H9 (cell line): ENCODE data around the gene AIF1. TPM values are rescaled to one million over a fixed set of nuclear protein-coding genes. Genes with fewer than 3 reads are reported as not detected.

Source experiments
- DNase-seq: peaks from one replicate; pipeline ENCODE4 v3.0.0-alpha.2; 2017
- H2AFZ ChIP-seq: one replicate; pipeline ENCODE4 v1.6.1; 2013; ENCODE audit warnings: mild to moderate bottlenecking, low read length, control low read depth, moderate library complexity
- H2AK5ac ChIP-seq: 2 replicates; pipeline ENCODE4 v1.6.1; 2013; ENCODE audit warnings: low read length, control low read depth, mixed read lengths; ENCODE audit not compliant: insufficient read length
- H2BK120ac ChIP-seq: one replicate; pipeline ENCODE4 v1.6.1; 2013; ENCODE audit warnings: low read depth, mild to moderate bottlenecking, low read length, control low read depth, inconsistent platforms; ENCODE audit not compliant: poor library complexity, severe bottlenecking
- H2BK12ac ChIP-seq: 2 replicates; pipeline ENCODE4 v1.6.1; 2013; ENCODE audit warnings: low read length, control low read depth, mixed read lengths, low read depth; ENCODE audit not compliant: insufficient read length
- H2BK15ac ChIP-seq: 2 replicates; pipeline ENCODE4 v1.6.1; 2013; ENCODE audit warnings: low read depth, low read length, control low read depth
- H2BK20ac ChIP-seq: one replicate; pipeline ENCODE4 v1.6.1; 2013; ENCODE audit warnings: low read depth, mild to moderate bottlenecking, low read length, control low read depth, inconsistent platforms; ENCODE audit not compliant: poor library complexity, severe bottlenecking
- H2BK5ac ChIP-seq: 2 replicates; pipeline ENCODE4 v1.6.1; 2013; ENCODE audit warnings: low read length, control low read depth, mixed read lengths; ENCODE audit not compliant: insufficient read length
- H3K14ac ChIP-seq: 2 replicates; pipeline ENCODE4 v1.6.1; 2013; ENCODE audit warnings: low read length, control low read depth; ENCODE audit not compliant: insufficient read depth
- H3K18ac ChIP-seq: 2 replicates; pipeline ENCODE4 v1.6.1; 2013; ENCODE audit warnings: low read depth, mild to moderate bottlenecking, mixed read lengths, low read length, control low read depth; ENCODE audit not compliant: insufficient read length
- H3K23ac ChIP-seq: 2 replicates; pipeline ENCODE4 v1.6.1; 2013; ENCODE audit warnings: low read length, control low read depth, mixed read lengths, low read depth; ENCODE audit not compliant: insufficient read length
- H3K23me2 ChIP-seq: 2 replicates; pipeline ENCODE4 v1.6.1; 2013; ENCODE audit warnings: low read depth, mild to moderate bottlenecking, mixed read lengths, low read length, control low read depth; ENCODE audit not compliant: insufficient read length, poor library complexity, severe bottlenecking
- H3K27ac ChIP-seq: 2 replicates; pipeline ENCODE4 v1.5.1; 2013; ENCODE audit warnings: low read length, control low read depth, mixed read lengths, low read depth; ENCODE audit not compliant: insufficient read length
- H3K27me3 ChIP-seq: 2 replicates; pipeline ENCODE4 v1.6.1; 2013; ENCODE audit warnings: low read length, control low read depth, inconsistent platforms; ENCODE audit not compliant: insufficient read depth
- H3K4ac ChIP-seq: 2 replicates; pipeline ENCODE4 v1.6.1; 2013; ENCODE audit warnings: low read depth, mild to moderate bottlenecking, control low read depth, inconsistent platforms, low read length, moderate library complexity
- H3K4me1 ChIP-seq: 2 replicates; pipeline ENCODE4 v1.6.1; 2013; ENCODE audit warnings: low read length, control low read depth, inconsistent platforms; ENCODE audit not compliant: insufficient read depth
- H3K4me2 ChIP-seq: 2 replicates; pipeline ENCODE4 v1.6.1; 2013; ENCODE audit warnings: low read length, control low read depth, mixed read lengths; ENCODE audit not compliant: insufficient read length, insufficient read depth
- H3K56ac ChIP-seq: 2 replicates; pipeline ENCODE4 v1.6.1; 2013; ENCODE audit warnings: low read depth, mild to moderate bottlenecking, mixed read lengths, low read length, control low read depth; ENCODE audit not compliant: insufficient read length
- H3K79me1 ChIP-seq: 2 replicates; pipeline ENCODE4 v1.6.1; 2013; ENCODE audit warnings: low read depth, mild to moderate bottlenecking, moderate library complexity, low read length, control low read depth, inconsistent platforms; ENCODE audit not compliant: insufficient read depth, poor library complexity, severe bottlenecking
- H3K79me2 ChIP-seq: 2 replicates; pipeline ENCODE4 v1.6.1; 2013; ENCODE audit warnings: low read length, control low read depth, inconsistent platforms; ENCODE audit not compliant: insufficient read depth
- H3K9ac ChIP-seq: 2 replicates; pipeline ENCODE4 v1.6.1; 2013; ENCODE audit warnings: low read length, control low read depth, mixed read lengths; ENCODE audit not compliant: insufficient read length; ENCODE audit errors: extremely low read depth
- H3K9me3 ChIP-seq: one replicate; pipeline ENCODE4 v1.6.1; 2013; ENCODE audit warnings: low read depth, low read length, inconsistent platforms; ENCODE audit not compliant: control insufficient read depth
- H3T11ph ChIP-seq: one replicate; pipeline ENCODE4 v1.6.1; 2013; ENCODE audit warnings: mild to moderate bottlenecking, low read length, control low read depth, inconsistent platforms
- H4K20me1 ChIP-seq: one replicate; pipeline ENCODE4 v1.6.1; 2013; ENCODE audit not compliant: control insufficient read depth, insufficient read length, insufficient read depth
- H4K5ac ChIP-seq: 2 replicates; pipeline ENCODE4 v1.6.1; 2013; ENCODE audit warnings: low read depth, mild to moderate bottlenecking, mixed read lengths, low read length, control low read depth; ENCODE audit not compliant: insufficient read length
- H4K8ac ChIP-seq: replicated peaks from 2 replicates; pipeline ENCODE4 v1.6.1; 2013; ENCODE audit warnings: low read length, control low read depth, mixed read lengths, low read depth; ENCODE audit not compliant: insufficient read length
- H4K91ac ChIP-seq: 2 replicates; pipeline ENCODE4 v1.6.1; 2013; ENCODE audit warnings: low read depth, mild to moderate bottlenecking, moderate library complexity, mixed read lengths, low read length, control low read depth; ENCODE audit not compliant: insufficient read length
- H3K27ac Mint-ChIP-seq, 3 experiments: 2 replicates in 2 of 3; 3 replicates in 1 of 3; pipeline ENCODE4 v1.8.0; 2020 to 2021; ENCODE audit warnings: mixed read lengths in 3 of 3, mild to moderate bottlenecking in 1 of 3, moderate library complexity in 1 of 3
- H3K27me3 Mint-ChIP-seq: 2 replicates; pipeline ENCODE4 v1.8.0; 2021; ENCODE audit warnings: low read depth, mild to moderate bottlenecking, moderate library complexity, mixed read lengths
- H3K36me3 Mint-ChIP-seq, 3 experiments: 2 replicates in 2 of 3; 3 replicates in 1 of 3; pipeline ENCODE4 v1.8.0; 2020 to 2021; ENCODE audit warnings: low read depth in 3 of 3, mixed read lengths in 3 of 3; ENCODE audit not compliant: insufficient read depth in 1 of 3
- H3K4me1 Mint-ChIP-seq, 2 experiments: 2 replicates each; pipeline ENCODE4 v1.8.0; 2020; ENCODE audit warnings: mixed read lengths in 2 of 2
- H3K4me3 Mint-ChIP-seq, 2 experiments: 2 replicates in 1 of 2; 3 replicates in 1 of 2; pipeline ENCODE4 v1.8.0; 2020 to 2021; ENCODE audit warnings: mild to moderate bottlenecking in 2 of 2, mixed read lengths in 2 of 2, moderate library complexity in 1 of 2
- H3K9me3 Mint-ChIP-seq, 2 experiments: 2 replicates in 1 of 2; 3 replicates in 1 of 2; pipeline ENCODE4 v1.8.0; 2020; ENCODE audit warnings: mild to moderate bottlenecking in 2 of 2, mixed read lengths in 2 of 2, moderate library complexity in 1 of 2
- CTCF ChIP-seq: fragments of 200-600 bp; sonication (generic); conservative IDR thresholded peaks from 3 replicates; pipeline ENCODE4 v1.8.0; 2021; ENCODE audit warnings: antibody characterized with exemption, mild to moderate bottlenecking
- WGBS: extraction: QIAGEN DNeasy Blood & Tissue Kit; methylation state at CpG from one replicate; pipeline ENCODE4 v1.1.7; 2013; ENCODE audit warnings: missing lambda C conversion rate, low lambda C conversion rate, mixed read lengths; ENCODE audit not compliant: insufficient read length; ENCODE audit errors: extremely low coverage; 5-methylcytosine and 5-hydroxymethylcytosine counted together
- total RNA-seq: library from RNA; stranded (reverse); gene quantifications from 2 replicates; pipeline ENCODE4 v1.2.1, GENCODE V29; 2021

AIF1 gene
- total RNA-seq, 1 experiment from 2014 or later, result 4.2 TPM

DNA sequence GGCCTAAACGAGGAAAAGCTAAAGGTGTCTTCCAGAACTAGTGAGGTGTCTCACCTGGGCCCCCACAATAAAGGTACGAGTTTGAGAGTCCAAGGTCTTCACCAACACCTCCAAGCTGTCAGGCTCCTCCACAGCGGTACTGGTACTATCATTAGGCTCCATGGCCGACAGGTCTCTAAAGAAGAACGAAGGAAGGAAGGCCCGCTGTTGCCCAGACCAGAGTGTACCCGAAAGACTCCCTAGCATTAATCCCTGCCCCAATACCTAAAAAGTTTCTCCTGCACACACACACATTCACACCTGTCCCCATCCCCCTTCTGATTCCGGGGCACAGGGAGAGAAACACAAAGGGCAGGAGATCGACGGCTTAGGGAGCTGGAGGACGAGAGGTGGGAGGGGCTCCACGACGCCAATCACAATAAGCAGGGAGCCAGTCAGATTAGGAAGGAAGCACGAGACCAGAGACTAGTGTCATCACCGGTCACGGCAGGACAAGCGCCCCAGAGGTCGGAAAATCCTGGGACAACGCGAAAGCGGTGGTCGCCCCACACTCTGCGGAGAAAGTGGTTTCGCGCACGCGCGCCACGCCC, 36.7 kb downstream of the AIF1 start:
- Histone ChIP-seq H3K4me2 (peak overlapping the region; percentile 66), H3K9me3 (no peaks in the 10 kb centered on the region), H2BK5ac (no peak overlapping the region), H4K20me1 (no peaks in the 10 kb centered on the region), H3K23me2 (peaks cover 11% of the 10 kb centered on the region), H3K56ac (no peak overlapping the region), H3K9ac (peak overlapping the region; percentile 45), H3K4ac (no peak overlapping the region), H3K4me1 (no peaks in the 10 kb centered on the region), H3K18ac (peak overlapping the region; percentile 87), H2BK20ac (no peak overlapping the region), H3K14ac (peak overlapping the region; percentile 82), H3K27ac (peak overlapping the region; percentile 84), H2BK12ac (no peak overlapping the region), H2AK5ac (no peak overlapping the region), H3T11ph (no peak overlapping the region), H3K79me2 (peaks cover 9% of the 10 kb centered on the region; the same call in 1 of the 2 replicates), H2AFZ (no peak overlapping the region), H4K91ac (no peak overlapping the region), H3K27me3 (no peaks in the 10 kb centered on the region), H3K79me1 (peaks cover 7% of the 10 kb centered on the region), H4K8ac (no peak overlapping the region), H3K23ac (no peak overlapping the region), H2BK120ac (no peak overlapping the region), H2BK15ac (no peak overlapping the region), H4K5ac (no peak overlapping the region)
- no CpG with 5 or more reads among the region's 29 CpGs for WGBS
- Mint-ChIP-seq H3K4me3 (peak overlapping the region; percentile 83 to 95), H3K27me3 (no peaks in the 10 kb centered on the region), H3K9me3 (no peaks in the 10 kb centered on the region), H3K36me3 (peaks cover 35 to 55% (median 48%) of the 10 kb centered on the region in 3 experiments), H3K4me1 (peaks cover 8 to 20% of the 10 kb centered on the region in 2 experiments), H3K27ac (peak overlapping the region; percentile 94 to 100 (median 100))
- DNase-seq, result peak; percentile 89
- TF ChIP-seq CTCF, result no peak
